ENCODE data around the gene CELA1.

The CELA1 gene

DNA sequence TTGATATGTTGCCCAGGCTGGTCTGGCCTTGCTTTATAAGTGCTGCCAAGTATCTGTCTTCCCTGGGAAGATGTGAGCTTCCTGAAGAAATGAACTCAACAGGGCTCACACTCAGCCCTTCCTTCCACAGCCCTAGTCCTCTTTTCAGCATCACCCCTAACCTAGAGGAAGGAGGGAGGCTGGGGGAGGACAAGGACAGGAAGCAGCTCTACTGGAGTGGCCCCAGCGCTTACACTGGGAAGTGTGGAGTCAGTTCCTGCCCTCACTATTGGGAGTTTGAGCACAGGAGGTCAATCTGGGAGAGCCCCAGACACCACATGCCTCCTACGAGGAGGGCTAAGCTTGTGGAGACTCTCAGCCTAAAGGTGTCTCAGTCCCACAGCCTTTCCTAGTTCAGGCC, 27.9 kb upstream of the CELA1 start:
- DNase-seq = peak; percentile 17

DNA sequence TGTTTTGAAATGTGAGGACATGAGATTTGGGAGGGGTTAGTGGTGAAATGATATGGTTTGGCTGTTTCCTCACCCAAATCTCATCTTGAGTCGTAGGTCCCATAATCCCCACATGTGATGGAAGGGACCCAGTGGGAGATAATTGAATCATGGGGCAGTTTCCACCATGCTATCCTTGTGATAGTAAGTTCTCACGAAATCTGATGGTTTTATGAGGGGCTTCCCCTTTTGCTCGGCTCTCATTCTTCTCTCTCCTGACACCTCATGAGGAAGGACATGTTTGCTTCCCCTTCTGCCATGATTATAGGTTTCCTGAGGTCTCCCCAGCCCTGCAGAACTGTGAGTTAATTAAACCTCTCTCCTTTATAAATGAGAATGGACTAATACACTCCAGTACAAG, 26.7 kb upstream of the CELA1 start:
- DNase-seq = no peak

DNA sequence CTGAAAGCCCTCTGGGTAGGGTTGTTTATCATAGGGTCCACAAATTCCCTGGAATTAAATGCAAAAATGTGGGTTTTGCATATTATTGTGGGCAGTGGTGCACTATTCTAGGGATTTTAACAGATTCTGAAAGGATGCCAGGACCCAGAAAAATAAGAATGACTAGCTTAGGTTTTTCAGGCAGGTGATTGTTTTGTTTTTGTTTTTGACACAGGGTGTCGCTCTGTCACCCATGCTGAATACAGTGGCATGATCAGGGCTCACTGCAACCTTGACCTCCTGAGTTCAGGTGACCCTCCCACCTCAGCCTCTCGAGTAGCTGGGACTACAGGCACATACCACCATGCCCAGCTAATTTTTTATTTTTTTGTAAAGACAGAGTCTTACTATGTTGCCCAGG, 25.5 kb upstream of the CELA1 start:
- DNase-seq = no peak

DNA sequence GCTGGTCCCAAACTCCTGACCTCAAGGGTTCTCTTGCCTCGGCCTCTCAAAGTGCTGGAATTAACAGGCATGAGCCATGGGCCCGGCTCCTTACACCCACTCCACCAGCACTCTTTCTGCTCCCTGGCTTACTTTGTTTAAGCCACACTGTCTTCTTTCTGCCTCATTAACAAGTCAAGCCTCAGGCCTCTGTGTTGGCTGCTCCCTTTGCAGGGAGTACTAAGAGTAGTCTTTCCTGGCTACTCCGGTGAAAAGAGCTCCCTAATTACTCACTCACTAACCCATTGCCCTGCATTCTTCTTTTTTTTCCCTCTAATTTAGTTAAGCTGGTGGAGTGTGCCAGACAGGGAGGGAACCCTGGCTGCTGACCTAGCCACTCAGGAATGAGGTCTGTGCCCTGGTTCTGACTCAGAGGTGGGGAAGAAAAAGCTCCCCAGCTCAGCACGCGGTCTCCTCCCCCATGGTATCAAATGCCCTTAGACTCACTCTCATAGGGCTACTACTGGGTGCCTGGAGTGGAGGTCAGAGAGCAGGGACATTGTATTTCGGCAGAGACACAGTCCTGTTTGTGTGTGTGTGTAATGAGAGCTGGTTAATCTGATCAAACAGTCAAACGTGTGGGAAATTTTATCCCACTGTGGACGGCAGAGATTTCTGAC, 24.9 kb upstream of the CELA1 start:
- DNase-seq = peak; percentile 99

DNA sequence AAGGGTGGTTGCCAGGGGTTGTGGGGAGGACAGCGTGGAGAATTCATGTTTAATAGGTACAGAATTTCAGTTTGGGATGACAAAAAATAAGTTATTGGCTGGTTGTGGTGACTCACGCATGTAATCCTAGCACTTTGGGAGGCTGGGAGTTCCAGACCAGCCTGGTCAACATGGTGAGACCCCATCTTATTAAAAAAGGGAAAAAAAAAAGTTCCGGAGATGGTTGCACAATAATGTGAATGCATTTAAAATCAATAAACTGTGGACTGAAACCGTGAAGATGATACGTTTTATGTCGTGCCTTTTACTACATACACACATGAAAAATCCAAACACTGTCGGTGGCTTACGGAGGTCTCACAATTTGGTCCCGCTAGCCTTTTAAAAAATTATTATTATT, 24.2 kb upstream of the CELA1 start:
- no peak for DNase-seq

DNA sequence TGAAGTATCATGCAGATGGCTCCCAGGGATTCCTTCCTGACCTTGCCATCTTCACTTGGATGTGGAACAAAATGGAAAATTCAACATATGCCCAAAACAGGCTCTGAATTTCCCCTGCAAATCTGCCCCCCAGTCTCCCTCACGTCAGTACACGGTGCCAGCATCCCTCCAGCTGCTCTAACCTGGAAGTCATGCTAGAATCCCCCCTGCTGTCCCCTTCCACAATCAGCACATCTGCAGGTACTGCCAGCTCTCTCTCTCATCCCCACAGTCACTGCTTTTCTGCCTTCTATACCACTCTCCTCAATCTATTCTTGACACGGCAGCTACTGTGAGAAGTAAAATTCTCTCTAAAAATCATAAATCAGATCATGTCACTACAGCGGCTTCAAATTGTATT, 23.1 kb upstream of the CELA1 start:
- DNase-seq = no peak

DNA sequence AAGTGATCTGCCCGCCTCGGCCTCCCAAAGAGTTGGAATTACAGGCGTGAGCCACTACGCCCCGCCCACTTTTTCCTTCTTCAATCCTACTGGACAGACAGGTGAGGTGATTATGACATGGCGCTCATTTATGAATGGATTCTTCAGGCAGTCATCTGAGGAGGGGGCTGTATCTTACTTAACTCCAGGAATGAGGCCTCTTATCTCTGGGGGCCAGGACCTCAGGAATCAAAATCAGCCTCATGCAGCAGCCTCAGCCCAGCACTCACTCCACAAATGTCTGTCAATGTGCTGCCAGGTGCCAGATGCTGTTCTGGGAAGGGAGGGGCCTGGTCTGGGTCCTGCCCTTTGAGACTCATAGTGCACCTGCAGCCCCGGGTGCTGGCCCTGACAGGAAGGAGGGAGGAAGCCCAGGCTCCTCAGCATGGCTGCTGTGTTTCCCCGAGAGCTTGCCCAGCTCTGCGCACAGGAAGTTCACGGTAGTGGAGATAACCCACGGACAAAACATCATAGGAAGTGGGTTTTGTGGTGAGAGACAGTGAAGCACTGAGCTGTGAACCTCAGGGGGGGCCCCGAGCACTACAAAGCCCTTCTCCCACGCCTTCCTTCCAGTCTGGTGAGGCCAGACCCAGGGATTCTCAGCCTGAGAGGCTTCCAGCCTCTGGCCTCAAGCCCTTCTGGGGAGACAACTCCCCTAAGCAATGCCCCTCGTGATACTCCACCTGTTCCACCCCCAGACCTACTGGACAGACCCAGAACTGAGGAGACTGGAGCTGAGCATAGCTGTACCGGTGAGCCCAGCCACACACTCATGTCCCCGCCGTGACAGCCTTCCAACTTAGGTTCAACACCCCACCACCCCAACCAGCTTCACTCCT, 22.4 kb upstream of the CELA1 start:
- no peak for DNase-seq

DNA sequence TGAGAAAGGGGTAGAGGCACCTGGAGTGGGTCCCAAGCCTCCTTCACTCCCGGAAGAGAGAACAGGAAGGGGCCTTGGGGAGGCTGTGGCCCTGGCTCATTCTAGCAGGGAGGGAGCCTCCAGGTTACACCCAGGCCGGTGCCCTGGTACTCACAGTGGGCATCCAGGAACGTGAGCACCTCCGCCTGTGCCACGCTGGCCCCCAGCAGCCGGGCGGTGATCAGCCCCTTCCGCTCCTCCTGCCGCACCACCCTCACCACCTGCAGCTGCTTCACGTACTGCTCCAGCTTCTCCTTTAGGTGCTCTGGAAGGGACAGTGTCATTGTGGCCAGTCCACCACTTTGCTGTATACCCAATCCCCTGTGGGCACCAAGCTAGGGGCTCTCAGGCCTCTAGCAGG, 18.8 kb upstream of the CELA1 start:
- no peak for DNase-seq

DNA sequence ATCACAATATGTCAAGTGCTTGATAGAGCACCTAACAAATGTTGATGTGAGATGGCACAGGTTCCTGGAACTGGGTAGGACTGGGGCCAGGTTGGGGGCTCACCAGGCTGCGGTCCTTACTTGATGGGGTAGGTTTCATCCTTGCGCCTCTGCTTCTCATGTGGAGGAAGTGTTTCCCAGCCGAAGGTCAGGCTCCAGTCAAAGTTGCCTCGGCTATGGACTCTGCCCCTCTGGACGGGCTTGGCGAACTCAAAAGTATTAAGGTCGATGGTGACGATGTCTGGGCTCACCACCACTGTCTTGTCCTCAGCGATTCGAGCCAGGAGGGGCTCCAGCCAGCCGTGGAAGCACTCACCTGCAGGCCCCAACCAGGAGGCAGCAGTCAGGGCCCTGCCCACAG, 17.5 kb upstream of the CELA1 start:
- no peak for DNase-seq

DNA sequence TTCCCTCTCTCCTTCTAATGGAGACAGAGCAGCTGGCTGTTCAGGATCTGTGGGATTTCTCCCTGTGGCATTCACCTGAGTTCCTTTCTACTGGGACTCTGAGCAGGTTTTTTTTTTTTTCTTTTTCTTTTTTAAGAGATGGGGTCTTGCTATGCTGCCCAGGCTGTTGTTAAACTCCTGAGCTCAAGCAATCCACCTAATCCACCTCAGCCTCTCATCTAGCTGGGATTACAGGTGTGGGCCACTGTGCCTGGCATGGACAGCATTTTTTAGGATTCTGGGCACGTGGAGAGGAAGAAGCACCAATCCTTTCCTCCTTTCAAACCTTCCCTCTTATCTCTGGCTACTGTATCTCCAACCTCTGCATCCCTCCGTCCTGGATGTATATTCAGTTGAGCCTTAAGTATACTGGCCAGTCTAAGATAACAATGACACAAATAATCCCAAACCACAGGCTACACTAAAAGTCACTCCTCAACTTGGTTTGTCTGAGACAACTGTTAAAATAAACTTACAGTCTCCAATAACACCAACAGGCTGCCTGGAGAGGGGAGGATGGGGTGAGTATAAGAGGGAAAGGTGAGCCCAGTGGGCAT, 16.4 kb upstream of the CELA1 start:
- no peak for DNase-seq

DNA sequence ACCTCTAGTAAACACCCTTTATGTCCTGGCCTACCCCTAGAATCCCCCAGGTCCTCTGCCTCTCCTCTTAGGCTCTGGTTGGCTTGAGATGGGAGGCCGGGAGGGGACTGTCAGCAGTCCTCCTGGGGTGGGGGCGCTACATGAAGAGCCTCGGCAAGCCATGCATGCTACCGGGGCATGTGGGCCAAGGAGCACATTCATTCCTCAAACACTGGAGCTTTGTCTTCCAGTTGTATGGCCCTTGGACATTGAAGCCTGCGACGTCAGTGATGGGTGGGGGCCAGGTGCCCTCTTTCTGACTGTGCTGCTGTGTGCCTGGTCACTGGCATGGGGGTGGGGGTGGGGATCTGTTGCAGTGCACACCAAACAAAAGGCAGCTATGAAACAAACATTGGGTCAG, 15.8 kb upstream of the CELA1 start:
- DNase-seq = no peak

DNA sequence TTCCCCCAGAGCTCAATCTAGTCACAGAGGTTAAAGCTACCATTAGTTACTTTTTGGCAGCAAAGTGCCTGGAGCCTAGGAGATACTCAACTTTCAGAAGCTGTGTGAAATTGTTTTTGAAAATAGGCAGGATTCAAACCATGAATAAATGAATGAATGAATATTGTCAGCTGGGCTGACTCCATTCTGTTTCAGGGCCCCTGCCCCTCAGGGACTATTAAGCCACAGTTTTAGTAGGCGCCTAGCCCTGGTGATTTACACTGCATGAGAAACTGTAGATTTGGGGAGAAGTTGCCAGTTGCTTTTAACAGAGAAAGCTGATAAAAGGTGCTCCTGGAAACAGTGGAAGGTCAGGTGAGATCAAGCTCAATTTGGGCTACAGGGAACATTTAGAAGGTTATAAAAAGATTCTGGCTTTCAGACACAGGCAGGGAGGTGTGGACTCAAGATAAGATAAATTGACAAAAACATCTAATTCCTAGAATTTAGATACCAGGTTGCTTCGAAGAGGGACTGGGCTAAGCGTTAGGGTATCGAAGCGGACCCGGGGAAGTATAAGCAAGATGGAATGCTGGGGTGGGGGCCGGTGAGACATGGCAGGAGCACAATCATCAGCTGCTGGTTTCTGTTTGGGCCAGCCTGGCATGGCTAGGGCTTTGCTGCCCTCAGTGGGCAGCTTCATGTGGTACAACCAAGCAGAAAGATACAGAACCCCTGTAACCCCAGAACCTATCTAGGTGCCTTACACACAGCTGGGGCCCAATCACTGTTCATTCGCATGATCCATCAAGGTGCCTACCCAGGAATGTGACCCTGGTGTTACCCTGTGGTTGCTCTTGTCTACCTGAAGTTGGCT, 14.9 kb upstream of the CELA1 start:
- no peak for DNase-seq

DNA sequence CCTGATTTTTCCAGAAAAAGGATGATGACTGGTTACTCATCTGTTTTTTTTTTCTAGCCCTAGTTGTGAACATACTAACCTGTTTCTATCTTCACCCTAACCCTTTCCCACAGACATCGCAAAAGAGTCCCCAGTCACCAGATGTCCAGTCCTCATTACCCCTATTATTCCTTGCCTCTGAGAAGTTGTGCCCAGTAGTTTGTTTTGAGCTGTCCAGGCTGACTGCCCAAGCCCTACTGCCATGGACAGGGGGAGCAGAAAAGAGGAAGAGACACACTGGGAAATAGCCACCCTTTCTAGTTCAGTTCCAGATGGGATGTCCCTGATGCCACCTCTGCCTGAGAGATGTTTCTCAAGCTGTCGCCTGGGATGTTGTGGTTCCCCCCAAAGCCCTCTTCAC, 13.8 kb upstream of the CELA1 start:
- DNase-seq = no peak

DNA sequence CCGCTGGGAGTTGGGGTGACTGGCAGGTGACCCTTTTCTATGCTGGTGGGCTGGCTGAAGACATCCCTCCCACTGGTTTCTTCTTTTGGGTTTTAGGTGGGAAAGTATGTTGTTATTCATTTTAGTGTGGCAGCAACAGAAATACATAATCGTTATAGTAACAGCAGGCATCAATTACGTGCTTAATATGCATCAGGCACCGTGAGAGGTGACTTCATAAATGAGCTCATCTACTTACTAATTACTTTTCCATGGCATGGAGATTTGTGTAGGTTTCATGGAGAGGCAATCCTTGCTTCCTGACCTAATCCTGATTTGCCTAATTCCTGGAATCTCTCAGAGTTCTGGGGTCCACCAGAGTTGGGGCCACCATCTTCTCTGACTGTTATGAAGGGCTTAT, 13.4 kb upstream of the CELA1 start:
- no peak for DNase-seq

DNA sequence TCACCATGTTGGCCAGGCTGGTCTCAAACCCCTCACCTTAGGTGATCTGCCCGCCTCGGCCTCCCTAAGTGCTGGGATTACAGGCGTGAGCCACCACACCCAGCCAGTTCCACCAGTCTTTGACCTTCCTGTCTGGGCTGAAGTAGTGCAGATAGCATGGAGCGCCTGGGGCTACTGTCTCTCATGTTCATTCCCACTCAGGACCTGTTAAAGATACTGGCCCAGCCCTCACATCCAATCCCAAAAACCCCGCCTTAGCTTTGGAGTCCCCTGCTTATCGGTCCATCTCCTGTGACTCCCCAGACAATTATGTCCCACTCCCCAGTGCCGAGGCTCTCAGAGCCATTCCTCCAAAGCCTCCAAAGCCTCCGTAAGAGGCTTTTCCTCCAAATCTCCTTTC, 12.0 kb upstream of the CELA1 start:
- no peak for DNase-seq

DNA sequence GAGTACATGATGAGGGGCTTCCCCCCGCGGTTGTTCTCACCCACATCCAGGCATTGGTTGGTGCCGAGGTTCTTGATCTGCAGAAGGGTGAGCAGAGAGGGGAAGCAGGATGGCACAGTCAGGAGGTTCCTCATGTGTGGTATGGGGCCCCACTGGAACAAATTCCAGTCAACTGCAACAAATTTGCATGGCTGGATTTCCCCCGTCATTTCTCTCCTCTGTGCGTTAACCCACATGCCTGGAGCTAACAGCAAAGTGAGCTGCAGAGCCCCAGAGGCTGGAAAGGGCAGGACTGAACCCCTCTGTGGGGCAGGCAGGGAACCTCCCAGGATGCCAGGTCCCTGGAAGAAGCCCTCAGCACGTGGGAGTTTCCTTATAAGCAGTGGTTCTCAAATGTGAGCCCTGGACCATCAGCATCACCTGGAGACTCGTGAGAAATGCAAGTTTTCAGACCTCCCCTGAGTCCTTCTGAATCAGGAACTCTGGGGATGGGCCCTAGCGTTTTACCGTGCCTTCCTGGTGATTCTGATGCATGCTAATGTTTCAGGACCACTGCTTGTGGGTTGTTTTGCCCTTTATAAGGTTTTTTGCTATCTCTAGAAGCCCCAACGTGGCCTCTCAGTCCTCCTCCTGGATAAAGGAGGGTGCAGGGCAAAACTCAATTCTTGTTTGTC, 11.0 kb upstream of the CELA1 start:
- DNase-seq = no peak

DNA sequence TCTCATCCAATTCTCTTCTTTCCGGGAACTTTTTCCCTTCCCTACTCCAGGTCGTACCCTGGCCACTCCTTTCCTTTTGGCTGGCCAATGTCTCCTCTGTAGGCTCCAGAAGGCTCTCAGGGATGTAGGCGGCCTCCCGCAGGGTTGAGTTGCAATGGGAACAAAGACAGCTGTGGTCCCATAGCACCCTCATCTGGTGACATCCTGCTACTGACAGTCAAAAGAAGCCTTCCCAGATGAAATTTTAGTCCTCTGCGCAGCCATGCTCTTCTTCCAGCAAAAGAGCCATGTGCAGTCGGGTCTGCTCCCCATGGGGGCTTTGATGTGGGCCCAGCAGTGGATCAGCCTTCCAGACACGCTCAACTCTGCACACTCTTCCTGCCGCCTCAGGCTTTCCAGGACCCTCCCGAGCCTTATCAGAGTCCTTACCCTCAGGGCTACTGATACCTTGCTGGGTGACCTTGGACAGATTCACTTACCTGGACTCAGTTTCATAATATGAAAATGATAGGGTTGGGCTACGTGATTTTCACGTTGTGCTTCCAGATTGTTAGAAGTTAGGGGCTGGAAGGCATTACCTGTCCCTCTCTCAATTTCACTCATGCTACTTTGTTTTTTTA, 5.5 kb upstream of the CELA1 start:
- peak; percentile 59 for DNase-seq

DNA sequence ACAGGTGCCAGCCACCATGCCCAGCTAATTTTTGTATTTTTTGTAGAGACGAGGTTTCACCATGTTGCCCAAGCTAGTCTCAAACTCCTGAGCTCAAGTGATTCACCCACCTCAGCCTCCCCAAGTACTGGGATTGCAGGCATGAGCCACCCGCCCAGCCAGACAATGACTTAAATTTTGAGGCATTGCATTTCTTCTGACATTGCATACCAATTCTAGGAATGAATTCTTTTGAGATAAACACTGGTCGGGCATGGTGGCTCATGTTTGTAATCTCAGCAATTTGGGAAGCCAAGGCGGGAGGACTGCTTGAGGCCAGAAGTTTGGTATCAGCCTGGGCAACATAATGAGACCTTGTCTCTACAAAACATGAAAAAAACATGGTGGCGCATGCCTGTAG, 2.5 kb upstream of the CELA1 start:
- peak; percentile 26 for DNase-seq

DNA sequence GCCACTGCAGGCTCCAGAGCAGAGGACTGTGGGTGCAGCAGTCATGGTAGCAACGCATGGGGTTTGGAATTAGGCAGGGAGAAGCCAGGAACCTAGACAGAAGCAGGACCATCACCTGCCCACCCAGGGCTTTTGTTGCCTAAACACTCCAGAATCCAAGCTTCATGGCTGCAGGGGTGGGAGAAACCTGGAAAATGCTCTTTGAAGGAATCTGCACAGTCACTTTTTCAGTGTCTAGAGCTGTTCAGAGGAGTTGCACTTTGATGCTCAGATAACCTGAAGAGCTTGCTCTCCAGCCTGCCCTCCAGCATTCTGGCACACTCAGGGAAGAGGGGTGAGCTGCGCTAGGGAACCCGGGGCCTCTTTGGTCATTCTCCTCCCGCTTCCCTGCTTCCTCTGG, 1.6 kb upstream of the CELA1 start:
- no peak for DNase-seq

DNA sequence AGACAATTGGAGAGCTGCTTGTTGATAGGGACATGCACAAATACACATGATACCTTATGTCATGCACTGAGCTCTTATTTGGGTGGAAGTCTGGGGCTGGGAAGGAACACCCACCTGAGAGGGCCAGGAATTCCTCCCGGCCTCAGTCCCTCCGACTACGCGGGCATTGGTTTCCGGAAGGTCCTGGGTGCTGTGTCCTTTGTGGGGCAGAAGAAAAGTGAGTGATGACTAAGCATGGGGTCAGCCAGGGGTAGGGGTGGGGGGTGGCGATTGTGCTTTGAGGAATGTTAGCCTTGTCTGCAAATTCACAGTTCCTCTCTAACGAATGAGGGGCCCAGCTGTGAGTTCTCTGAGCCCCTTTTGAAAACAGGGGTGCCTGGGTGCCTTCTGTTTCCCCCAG, 798 bp downstream of the CELA1 start:
- DNase-seq = no peak

DNA sequence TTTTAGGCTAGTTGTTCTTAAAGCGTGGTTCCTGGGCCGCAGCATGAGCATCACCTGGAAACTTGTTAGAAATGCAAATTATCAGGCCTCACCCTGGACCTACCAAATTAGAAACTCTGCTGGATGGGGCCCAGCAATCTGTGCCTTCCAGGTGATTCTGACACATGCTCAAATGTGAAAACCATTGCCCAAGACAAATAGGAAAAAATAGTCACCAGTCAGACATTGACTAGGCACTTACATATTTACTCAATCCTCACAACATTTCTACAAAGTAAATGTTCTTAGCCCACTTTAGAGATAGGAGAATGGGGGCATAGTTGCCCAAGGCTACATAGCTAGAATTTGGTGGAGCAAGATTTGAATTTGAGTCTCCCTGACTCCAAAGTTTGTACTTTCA, 3.3 kb downstream of the CELA1 start:
- DNase-seq = no peak

DNA sequence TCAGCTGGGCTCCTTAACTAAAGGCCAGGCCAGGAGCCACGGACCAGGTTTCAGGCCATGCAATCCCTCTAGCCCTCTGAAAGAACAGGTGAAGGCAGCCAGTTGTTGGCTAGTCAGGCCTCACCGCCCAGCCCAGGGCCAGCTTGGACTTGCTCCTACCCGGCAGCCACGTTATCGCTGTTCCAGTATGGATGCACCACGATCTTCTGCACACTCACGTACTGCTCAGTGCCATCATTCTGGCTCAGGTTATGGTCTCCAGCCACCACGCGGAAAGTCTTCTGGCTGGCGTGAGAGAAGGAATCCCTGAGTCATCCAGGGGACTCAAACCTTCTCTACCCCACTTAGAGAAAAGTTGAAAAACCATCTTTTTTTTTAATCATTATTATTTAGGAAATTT, 4.1 kb downstream of the CELA1 start:
- DNase-seq = no peak
